HG02588 (cell line): ENCODE results near the gene LAMA3.

Experiments
- ATAC-seq: cut with Tn5 transposase; IDR thresholded peaks from one replicate; pipeline ENCODE4 v1.9.1; 2021; ENCODE audit warnings: mild to moderate bottlenecking, moderate library complexity; ENCODE audit not compliant: unreplicated experiment

Gene LAMA3

GRCh38 chr18:23772327-23773024 lies 83.2 kb downstream of the LAMA3 start:
- ATAC-seq = no peak

GRCh38 chr18:23776306-23776705 lies 87.1 kb downstream of the LAMA3 start:
- no peak for ATAC-seq

- no peak for ATAC-seq
Observed at GRCh38 chr18:23778828-23779227, 89.6 kb downstream of the LAMA3 start.

DNA sequence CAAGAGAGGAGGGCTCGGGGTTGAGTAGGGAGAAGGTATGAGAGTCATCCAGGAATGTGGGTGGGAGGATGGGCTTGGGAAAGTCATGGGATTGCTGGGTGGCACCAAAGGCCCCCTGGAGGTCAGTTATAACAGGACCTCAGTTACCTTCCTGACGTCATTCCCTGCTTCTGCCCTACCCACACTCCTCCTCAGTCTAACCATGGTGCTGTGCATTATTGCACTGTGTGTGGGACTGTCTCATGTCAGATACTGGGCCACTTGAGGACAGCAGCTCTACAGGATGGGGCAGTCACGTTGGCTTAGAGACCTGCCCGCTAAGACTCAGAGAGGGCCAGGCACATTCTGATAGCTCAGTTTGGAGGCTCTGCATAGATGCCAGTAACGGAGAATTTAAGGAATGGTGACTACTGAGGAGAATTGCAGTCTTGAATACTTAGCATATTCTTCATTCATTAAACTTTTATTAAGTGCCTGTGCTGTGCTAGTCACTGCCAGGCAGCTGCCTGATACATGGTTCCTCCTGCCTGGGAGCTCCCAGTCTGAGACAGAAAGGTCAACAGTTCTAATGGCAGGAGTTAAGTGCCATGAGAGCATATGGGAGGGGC lies 90.5 kb downstream of the LAMA3 start:
- no peak for ATAC-seq

DNA sequence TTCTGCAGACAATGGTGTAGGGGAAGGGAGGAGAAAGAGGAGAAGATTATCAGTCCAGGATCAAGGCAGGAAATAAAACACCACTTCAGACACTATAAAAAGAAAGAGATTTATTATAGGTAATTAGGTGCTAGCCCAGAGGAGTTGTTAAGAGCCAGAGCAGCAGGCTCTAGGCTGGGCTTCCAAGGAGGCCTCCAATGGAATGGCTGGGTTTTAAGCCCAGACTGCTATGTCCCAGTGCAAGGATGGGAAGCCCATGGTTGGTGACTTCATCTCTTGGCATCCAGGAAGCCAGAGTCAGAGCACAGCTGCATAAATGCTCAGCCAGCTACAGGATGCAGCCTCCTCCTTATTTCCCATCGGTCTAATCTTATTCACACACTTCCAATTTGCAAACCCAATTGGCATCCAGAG lies 95.6 kb downstream of the LAMA3 start:
- no peak for ATAC-seq

DNA sequence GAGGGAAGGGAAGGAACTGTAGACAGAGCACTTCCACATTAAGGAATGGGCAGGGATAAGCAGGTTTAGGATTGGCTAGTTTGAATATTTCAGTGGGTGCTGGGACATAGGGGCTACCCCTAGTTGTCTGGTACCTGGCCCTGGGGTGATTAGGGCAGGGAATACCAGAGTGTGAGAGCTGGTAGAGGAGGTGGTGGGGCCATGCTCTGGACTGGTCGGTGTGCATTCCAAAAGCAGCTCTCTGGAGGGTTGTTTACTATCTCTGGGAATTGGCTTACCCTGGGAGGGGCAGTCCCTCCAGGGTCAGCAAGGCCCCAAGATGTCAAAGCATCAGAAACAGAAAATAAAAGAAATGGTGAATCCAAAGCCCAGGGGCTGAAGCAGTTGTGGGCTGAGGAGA lies 103.8 kb downstream of the LAMA3 start:
- ATAC-seq = no peak

DNA sequence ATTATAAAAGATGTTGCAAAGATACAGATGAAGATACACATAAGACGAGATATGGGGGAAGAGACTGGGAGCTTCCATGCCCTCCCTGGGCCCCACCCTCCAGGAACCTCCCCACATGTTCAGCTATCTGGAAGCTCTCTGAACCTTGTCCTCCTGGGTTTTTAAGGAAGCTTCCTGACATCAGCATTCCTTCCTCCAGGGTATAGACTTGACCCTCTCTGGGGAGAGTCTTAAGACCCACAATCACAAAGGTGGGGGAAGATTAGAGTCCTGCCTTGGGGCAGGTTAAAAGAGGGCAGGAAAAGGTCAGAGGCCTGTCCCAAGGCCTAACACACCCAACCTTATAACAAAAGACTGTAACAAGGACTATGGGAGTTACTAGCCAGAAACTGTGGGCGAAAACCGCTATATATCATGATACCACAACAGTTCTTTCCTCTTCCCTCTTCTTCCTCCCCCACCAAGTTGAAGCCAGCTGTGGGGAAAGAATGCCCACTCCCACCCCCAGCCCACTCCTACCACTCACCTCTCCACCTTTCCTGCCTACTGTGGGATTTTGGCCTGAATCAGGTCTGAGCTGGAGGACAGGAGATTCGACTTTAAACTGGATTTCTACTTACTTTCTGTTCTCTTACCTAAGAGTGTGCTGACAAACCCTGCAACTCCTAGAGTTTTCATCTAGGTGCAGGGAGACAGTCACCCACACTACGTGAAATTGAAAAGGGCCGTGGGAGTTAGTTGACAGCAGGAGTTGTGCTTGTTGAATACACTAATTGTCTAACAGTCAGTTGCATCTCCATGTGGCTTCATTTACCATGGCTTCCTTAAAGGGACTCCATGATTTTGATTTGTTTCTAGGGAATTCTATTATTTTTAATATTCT lies 105.0 kb downstream of the LAMA3 start:
- ATAC-seq = no peak

GRCh38 chr18:23798249-23798648 lies 109.0 kb downstream of the LAMA3 start:
- ATAC-seq = no peak

GRCh38 chr18:23798824-23799223 lies 109.6 kb downstream of the LAMA3 start:
- no peak for ATAC-seq

GRCh38 chr18:23799540-23799939 lies 110.3 kb downstream of the LAMA3 start:
- ATAC-seq = no peak

DNA sequence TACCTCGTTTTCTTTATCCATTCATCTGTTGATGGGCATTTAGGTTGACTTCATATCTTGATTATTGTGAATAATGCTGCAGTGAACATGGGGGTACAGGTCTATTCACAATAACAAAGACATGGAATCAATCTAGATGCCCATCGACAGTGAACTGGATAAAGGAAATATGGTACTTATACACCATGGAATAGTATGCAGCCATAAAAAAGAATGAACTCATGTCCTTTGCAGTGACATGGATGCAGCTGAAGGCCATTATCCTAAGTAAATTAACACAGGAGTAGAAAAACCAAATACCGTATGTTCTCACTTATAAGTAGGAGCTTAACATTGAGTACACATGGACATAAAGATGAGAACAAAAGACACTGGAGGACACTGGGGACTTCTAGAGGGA lies 111.6 kb downstream of the LAMA3 start:
- no peak for ATAC-seq

DNA sequence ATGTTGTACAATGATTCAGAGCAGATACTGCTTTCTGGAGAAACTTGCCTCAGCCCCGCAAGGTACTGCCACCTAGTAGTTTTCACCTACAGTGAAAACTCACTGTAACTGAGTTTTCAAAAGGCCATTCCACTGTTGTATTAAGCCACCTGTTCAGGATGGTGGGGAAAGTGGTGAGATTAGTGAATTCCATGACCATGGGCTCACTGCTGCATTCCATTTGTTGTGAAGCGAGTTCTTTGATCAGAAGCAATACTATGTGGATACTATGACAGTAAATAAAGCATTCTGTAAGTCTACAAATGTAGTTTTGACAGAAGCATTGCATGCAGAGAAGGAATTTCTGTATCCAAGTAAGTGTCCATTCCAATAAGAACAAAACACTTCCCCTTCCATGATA lies 113.6 kb downstream of the LAMA3 start:
- ATAC-seq = no peak

GRCh38 chr18:23803755-23804154 lies 114.5 kb downstream of the LAMA3 start:
- ATAC-seq = no peak

DNA sequence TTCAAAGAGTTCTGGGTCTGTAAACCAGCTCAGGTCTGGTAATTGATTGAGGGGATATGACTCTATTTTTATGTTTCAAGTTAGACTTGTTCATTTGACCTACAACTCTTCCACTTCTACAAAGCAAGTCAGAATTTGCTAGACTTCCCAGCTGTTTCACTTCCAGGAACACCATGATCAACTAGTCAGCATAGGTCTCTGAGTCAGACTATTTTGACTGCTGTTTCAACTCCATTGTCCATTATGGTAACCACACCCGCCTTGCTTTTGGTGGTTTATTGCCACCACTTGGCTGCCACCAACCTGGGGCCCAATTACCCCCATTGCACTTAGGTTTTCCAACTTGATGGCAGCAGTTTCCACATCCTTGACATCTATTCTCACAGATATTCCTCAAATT lies 116.6 kb downstream of the LAMA3 start:
- no peak for ATAC-seq

GRCh38 chr18:23809415-23809814 lies 120.2 kb downstream of the LAMA3 start:
- ATAC-seq = no peak

DNA sequence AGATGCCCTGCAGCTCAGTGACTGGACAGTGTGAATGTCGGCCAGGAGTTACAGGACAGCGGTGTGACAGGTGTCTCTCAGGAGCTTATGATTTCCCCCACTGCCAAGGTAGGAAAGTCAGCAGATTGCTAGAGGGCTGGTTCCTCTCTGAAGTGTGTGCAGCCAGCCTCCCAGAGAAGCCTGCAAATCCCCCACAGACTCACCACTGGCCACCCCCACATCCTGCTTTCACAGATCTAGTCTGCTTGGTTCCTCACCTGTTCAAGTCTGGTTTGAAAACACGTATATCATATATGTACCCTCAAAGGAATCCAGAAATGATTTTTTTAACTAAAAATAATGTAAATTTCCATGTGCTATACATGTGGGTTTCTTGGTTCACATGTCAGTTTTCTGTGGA lies 121.1 kb downstream of the LAMA3 start:
- peak; percentile 57 for ATAC-seq

- ATAC-seq = no peak
Observed at GRCh38 chr18:23811176-23811575, 121.9 kb downstream of the LAMA3 start.

DNA sequence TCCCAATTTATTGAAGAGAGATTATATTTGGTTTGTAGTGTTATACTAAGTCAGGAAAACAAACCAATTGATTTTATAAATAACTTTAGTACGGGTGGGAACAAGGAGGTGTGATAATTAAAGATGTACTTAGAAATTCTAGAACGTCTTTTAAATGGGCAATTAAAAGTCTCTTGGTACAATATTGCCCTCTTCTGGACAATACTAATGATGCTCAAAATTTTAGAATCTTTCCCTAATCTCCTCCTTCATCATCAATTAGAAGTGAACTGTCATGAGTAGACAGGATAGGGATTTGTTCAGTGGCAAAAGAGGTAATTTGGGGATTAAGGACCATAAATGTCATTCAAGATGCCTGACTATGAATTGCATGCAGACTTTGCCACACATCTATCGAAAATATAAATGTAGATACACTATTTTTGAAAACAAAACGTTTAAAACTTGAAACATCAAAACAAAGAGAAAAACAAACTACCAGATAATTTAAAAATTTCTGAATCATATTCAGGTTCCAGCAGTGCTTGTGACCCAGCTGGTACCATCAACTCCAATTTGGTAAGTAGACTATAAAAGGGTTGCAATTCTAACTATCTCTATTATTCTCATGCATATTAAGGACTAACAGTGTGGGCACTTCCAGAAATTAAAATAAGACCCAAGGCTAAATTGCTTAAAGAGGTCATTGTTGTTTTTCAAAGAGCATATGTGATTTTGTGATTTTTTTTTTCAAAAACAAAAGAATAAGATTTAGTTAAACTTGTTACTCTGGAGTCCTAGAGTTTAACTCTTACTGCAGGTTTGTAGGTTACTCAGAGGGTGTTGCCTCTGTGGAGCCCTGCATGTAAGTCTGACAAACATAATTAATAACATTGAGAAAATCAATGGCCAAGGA lies 123.5 kb downstream of the LAMA3 start:
- no peak for ATAC-seq

DNA sequence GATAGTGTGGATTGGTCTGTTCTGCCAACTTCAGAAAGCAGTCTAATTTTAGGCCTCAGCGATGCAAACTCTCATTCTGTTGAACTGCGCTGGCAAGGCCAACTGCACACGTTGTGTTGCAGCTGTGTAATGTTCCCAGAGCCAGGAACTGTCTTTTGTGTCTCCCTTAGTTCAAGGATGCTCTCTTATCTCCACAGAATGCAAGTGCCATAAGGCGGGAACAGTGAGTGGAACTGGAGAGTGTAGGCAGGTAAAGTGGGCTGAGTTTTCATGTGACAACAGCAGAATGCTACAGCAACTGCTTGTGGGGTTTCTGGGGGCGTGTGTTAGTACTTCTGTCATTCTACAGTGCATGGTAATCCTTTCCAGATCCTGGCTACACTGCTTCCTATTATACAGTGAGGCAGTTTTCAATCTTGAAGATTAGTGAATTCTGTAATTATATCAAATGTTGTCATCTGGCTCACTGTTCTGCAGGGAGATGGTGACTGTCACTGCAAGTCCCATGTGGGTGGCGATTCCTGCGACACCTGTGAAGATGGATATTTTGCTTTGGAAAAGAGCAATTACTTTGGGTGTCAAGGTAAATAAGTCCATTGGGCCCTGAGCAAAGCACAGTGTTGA lies 125.8 kb downstream of the LAMA3 start:
- no peak for ATAC-seq

GRCh38 chr18:23816021-23816420 lies 126.8 kb downstream of the LAMA3 start:
- ATAC-seq = no peak
